ENCODE measurements around the gene SLC7A5. TPM values are rescaled to one million over a fixed set of nuclear protein-coding genes. Genes with fewer than 3 reads are reported as not detected.
A peak's percentile ranks its signal among the peaks of the same experiment; 100 is the strongest.

Gene SLC7A5
- total and polyA plus RNA-seq, 2 of the 13 experiments (the other 11 are each of a cell fraction or from before 2014, with no cell fraction given): 79.6 to 155 TPM

DNA sequence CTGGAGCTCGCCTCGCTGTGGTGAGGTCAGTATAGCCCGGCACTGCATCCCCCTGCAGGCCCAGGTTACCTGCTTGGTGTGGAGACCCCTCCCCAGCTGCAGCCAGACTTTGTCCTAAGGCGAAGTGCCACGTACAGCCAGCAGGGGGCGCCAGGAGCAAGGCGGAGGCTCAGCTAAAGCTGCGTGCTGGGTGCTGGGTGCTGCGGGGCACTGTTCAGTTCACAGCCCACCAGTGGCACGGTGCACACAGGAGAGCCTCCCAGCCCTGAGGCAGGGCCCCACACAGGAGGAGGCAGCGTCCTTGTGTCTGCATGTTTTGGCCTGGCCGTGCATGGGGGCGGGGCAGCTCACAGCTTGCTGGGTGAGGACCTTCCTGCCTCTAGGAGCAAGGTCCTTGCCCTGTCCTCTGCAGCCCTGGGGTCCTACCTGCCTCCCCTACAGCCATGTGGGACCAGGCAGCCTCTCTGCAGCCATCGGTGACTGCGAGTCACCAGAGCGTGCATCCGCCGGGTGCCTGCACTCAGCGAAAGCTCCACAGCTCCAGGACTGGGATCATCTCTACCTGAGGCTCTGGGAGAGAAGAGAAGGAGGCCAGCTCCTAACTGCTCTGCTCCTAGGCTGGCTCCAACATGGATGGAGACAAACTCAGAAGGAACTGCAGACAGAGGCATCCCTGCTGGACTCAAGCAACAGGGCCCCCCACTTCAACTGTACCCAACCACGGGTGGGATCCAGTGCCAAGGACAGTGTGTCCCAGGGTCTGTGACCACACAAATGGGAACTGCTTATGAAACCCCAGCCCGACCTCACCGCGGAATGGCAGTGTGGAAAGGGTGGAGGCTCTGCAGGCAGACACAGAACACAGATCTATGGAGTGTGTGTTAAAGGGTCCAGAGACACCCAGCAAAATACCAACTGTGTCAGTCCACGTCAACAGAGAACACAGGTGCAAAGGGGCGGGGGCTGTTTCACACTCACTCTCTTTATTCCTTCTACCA, 19.0 kb downstream of the SLC7A5 start (continued):
- TF ChIP-seq NFATC3 (CRISPR knock-in tag; IDR thresholded peaks at IDR 0.05) (0 out of 2 replicates have a peak, but pooled peaks have one; percentile 26), ZNF430 (CRISPR knock-in tag; IDR thresholded peaks at IDR 0.05) (peak; percentile 89; the same call in 1 of the 2 replicates), ZNF800 (CRISPR knock-in tag; IDR thresholded peaks at IDR 0.05) (no peak), TCF12 (IDR thresholded peaks at IDR 0.05) (no peak), TCF12 (CRISPR knock-in tag; IDR thresholded peaks at IDR 0.05) (peak; percentile 86; the same call in 1 of the 2 replicates), ZNF337 (CRISPR knock-in tag; IDR thresholded peaks at IDR 0.05; ENCODE audit: borderline replicate concordance, low read depth) (no peak), ZNF18 (CRISPR knock-in tag; IDR thresholded peaks at IDR 0.05; ENCODE audit: insufficient replicate concordance) (peak; percentile 51), SETDB1 (CRISPR knock-in tag; IDR thresholded peaks at IDR 0.05; ENCODE audit: borderline replicate concordance) (no peak), RXRB (CRISPR knock-in tag; IDR thresholded peaks at IDR 0.05; ENCODE audit: borderline replicate concordance) (peak; percentile 86), ARNT2 (CRISPR knock-in tag; IDR thresholded peaks at IDR 0.05; ENCODE audit: low read depth) (peak; percentile 74), NFKBIZ (CRISPR knock-in tag; IDR thresholded peaks at IDR 0.05) (peak; percentile 41; the same call in 1 of the 2 replicates), CHD2 (IDR thresholded peaks at IDR 0.05; ENCODE audit: low read depth, low read length) (no peak), TBP (CRISPR knock-in tag; IDR thresholded peaks at IDR 0.05) (no peak), HOXD1 (CRISPR knock-in tag; IDR thresholded peaks at IDR 0.05) (no peak; the same call in 1 of the 2 replicates), ZNF720 (CRISPR knock-in tag; IDR thresholded peaks at IDR 0.05) (no peak), ZNF12 (CRISPR knock-in tag; IDR thresholded peaks at IDR 0.05) (no peak; the same call in 1 of the 2 replicates)
- TF ChIP-seq, protein P1, sequence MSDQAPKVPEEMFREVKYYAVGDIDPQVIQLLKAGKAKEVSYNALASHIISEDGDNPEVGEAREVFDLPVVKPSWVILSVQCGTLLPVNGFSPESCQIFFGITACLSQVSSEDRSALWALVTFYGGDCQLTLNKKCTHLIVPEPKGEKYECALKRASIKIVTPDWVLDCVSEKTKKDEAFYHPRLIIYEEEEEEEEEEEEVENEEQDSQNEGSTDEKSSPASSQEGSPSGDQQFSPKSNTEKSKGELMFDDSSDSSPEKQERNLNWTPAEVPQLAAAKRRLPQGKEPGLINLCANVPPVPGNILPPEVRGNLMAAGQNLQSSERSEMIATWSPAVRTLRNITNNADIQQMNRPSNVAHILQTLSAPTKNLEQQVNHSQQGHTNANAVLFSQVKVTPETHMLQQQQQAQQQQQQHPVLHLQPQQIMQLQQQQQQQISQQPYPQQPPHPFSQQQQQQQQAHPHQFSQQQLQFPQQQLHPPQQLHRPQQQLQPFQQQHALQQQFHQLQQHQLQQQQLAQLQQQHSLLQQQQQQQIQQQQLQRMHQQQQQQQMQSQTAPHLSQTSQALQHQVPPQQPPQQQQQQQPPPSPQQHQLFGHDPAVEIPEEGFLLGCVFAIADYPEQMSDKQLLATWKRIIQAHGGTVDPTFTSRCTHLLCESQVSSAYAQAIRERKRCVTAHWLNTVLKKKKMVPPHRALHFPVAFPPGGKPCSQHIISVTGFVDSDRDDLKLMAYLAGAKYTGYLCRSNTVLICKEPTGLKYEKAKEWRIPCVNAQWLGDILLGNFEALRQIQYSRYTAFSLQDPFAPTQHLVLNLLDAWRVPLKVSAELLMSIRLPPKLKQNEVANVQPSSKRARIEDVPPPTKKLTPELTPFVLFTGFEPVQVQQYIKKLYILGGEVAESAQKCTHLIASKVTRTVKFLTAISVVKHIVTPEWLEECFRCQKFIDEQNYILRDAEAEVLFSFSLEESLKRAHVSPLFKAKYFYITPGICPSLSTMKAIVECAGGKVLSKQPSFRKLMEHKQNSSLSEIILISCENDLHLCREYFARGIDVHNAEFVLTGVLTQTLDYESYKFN (CRISPR knock-in tag; conservative IDR thresholded peaks at IDR 0.05): peak; percentile 96
- TF ChIP-seq, protein P2, sequence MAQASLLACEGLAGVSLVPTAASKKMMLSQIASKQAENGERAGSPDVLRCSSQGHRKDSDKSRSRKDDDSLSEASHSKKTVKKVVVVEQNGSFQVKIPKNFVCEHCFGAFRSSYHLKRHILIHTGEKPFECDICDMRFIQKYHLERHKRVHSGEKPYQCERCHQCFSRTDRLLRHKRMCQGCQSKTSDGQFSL (CRISPR knock-in tag; IDR thresholded peaks at IDR 0.05): no peak
- TF ChIP-seq, protein P3, sequence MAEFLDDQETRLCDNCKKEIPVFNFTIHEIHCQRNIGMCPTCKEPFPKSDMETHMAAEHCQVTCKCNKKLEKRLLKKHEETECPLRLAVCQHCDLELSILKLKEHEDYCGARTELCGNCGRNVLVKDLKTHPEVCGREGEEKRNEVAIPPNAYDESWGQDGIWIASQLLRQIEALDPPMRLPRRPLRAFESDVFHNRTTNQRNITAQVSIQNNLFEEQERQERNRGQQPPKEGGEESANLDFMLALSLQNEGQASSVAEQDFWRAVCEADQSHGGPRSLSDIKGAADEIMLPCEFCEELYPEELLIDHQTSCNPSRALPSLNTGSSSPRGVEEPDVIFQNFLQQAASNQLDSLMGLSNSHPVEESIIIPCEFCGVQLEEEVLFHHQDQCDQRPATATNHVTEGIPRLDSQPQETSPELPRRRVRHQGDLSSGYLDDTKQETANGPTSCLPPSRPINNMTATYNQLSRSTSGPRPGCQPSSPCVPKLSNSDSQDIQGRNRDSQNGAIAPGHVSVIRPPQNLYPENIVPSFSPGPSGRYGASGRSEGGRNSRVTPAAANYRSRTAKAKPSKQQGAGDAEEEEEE (CRISPR knock-in tag; IDR thresholded peaks at IDR 0.05; ENCODE audit: borderline replicate concordance): peak; percentile 98; the same call in 1 of the 2 replicates
